Measurements from ENCODE around the gene IPO13.

The IPO13 gene

GRCh38 chr1:43949678-43950077 is 2.9 kb downstream of the IPO13 start:
- DNase-seq (ENCODE audit: low spot score) = no peak

GRCh38 chr1:43951021-43951985 is 4.6 kb downstream of the IPO13 start:
- no peak for DNase-seq (ENCODE audit: low spot score)

GRCh38 chr1:43952731-43953346 is 6.1 kb downstream of the IPO13 start:
- no peak for DNase-seq (ENCODE audit: low spot score)

GRCh38 chr1:43953361-43953760 is 6.6 kb downstream of the IPO13 start:
- DNase-seq (ENCODE audit: low spot score) = no peak

- DNase-seq (ENCODE audit: low spot score) = no peak
Measured at GRCh38 chr1:43954036-43954435, 7.3 kb downstream of the IPO13 start.

- DNase-seq (ENCODE audit: low spot score) = no peak
Measured at GRCh38 chr1:43956234-43956633, 9.5 kb downstream of the IPO13 start.

- no peak for DNase-seq (ENCODE audit: low spot score)
Measured at GRCh38 chr1:43957407-43958040, 10.8 kb downstream of the IPO13 start.

GRCh38 chr1:43958351-43959255 is 11.9 kb downstream of the IPO13 start:
- no peak for DNase-seq (ENCODE audit: low spot score)

- no peak for DNase-seq (ENCODE audit: low spot score)
Measured at GRCh38 chr1:43960798-43961197, 14.0 kb downstream of the IPO13 start.

- no peak for DNase-seq (ENCODE audit: low spot score)
Measured at GRCh38 chr1:43961692-43962091, 14.9 kb downstream of the IPO13 start.

- DNase-seq (ENCODE audit: low spot score) = no peak
Measured at GRCh38 chr1:43962324-43962723, 15.6 kb downstream of the IPO13 start.

GRCh38 chr1:43963006-43963405 is 16.3 kb downstream of the IPO13 start:
- DNase-seq (ENCODE audit: low spot score) = no peak

GRCh38 chr1:43963890-43964289 is 17.1 kb downstream of the IPO13 start:
- DNase-seq (ENCODE audit: low spot score) = no peak

- DNase-seq (ENCODE audit: low spot score) = no peak
Measured at GRCh38 chr1:43965316-43965715, 18.6 kb downstream of the IPO13 start.

- DNase-seq (ENCODE audit: low spot score) = no peak
Measured at GRCh38 chr1:43968348-43968948, 21.7 kb downstream of the IPO13 start.

GRCh38 chr1:43969416-43969745 is 22.6 kb downstream of the IPO13 start:
- no peak for DNase-seq (ENCODE audit: low spot score)

- DNase-seq (ENCODE audit: low spot score) = peak; percentile 95
Measured at GRCh38 chr1:43969746-43970466, 23.2 kb downstream of the IPO13 start, which contains the start of gene DPH2. DPH2 (plus strand) TSS chr1:43970010; CDS start chr1:43970176, 166 bp downstream.

GRCh38 chr1:43970502-43970901 is 23.8 kb downstream of the IPO13 start:
- no peak for DNase-seq (ENCODE audit: low spot score)

- DNase-seq (ENCODE audit: low spot score) = no peak
Measured at GRCh38 chr1:43970911-43971310, 24.2 kb downstream of the IPO13 start.

- DNase-seq (ENCODE audit: low spot score) = no peak
Measured at GRCh38 chr1:43971336-43971980, 24.7 kb downstream of the IPO13 start.

Measured in CD4-positive, alpha-beta T cell treated with Interleukin-6 at 100 ng/mL for 8 hours (primary cell).